GM12878 (cell line): ENCODE results near the gene MIPOL1. TPM values are rescaled to one million over a fixed set of nuclear protein-coding genes. Genes with fewer than 3 reads are reported as not detected.

Source experiments
- ATAC-seq: fragments of 200-7000 bp; cut with Tn5 transposase; 3 replicates; pipeline ENCODE4 v1.9.1; 2020; ENCODE audit warnings: mild to moderate bottlenecking, moderate library complexity
- BruUV-seq: library from RNA; stranded (reverse); fragments of 400-500 nt; replicated peaks from 2 replicates; lab custom pipeline; 2021; lab: Mats Ljungman, UMichigan
- CTCF ChIA-PET: fragments of 300-600 bp; sonication (Branson Sonifier 250); formaldehyde crosslinking; extraction: SDS; loops from one replicate; lab custom pipeline; 2021; ENCODE audit warnings: inconsistent platforms; lab: Yijun Ruan, JAX
- POLR2A ChIA-PET: fragments of 350-600 bp; formaldehyde crosslinking; extraction: SDS; loops from one replicate; lab custom pipeline; 2021; ENCODE audit warnings: inconsistent platforms; lab: Charles Lee
- RAD21 ChIA-PET: fragments of 300-600 bp; sonication (Branson Sonifier 250); formaldehyde crosslinking; loops from one replicate; lab custom pipeline; 2023; ENCODE audit warnings: antibody characterized with exemption; ENCODE audit not compliant: unreplicated experiment; lab: Charles Lee
- SMC1A ChIA-PET: fragments of 300-600 bp; sonication (Branson Sonifier 250); formaldehyde crosslinking; loops from one replicate; lab custom pipeline; 2023; ENCODE audit not compliant: unreplicated experiment, uncharacterized antibody; lab: Charles Lee
- DNase-seq: peaks from one replicate; pipeline ENCODE4 v3.0.0-alpha.2; 2011; ENCODE audit warnings: low read depth, low spot score
- FAIRE-seq: peaks from 3 replicates; lab custom pipeline; 2011; peaks lifted over from hg19 to GRCh38; lab: Jason Lieb, UNC
- H2AFZ ChIP-seq: 2 replicates; pipeline ENCODE4 v1.6.0; 2011; ENCODE audit warnings: low read depth, low read length, control low read depth; ENCODE audit not compliant: control insufficient read depth
- H3K27ac ChIP-seq: 2 replicates; pipeline ENCODE4 v1.5.1; 2011; ENCODE audit warnings: control low read depth; ENCODE audit not compliant: control insufficient read depth, insufficient read depth
- H3K27me3 ChIP-seq, 2 experiments: replicated peaks in 1 of 2; 2 replicates each; pipeline versions ENCODE4 v1.6.0 to v1.6.1; 2011; ENCODE audit warnings: low read length in 1 of 2; ENCODE audit not compliant: control insufficient read depth in 2 of 2, insufficient read depth in 2 of 2
- H3K36me3 ChIP-seq, 2 experiments: 2 replicates each; pipeline ENCODE4 v1.5.1; 2011; ENCODE audit warnings: low read length in 1 of 2; ENCODE audit not compliant: control insufficient read depth in 2 of 2, insufficient read depth in 2 of 2
- H3K4me1 ChIP-seq: 2 replicates; pipeline ENCODE4 v1.6.1; 2011; ENCODE audit warnings: mild to moderate bottlenecking, low read length, moderate library complexity, mixed read lengths; ENCODE audit not compliant: control insufficient read depth, insufficient read depth
- H3K4me2 ChIP-seq: 2 replicates; pipeline ENCODE4 v1.6.0; 2011; ENCODE audit warnings: control low read depth; ENCODE audit not compliant: control insufficient read depth, insufficient read depth
- H3K4me3 ChIP-seq: fragments of 200-600 bp; sonication (generic); 2 replicates; pipeline ENCODE4 v1.5.1; 2016
- H3K79me2 ChIP-seq: 2 replicates; pipeline ENCODE4 v1.6.0; 2011; ENCODE audit warnings: low read length; ENCODE audit not compliant: control insufficient read depth, insufficient read depth
- H3K9ac ChIP-seq: 2 replicates; pipeline ENCODE4 v1.8.0; 2011; ENCODE audit warnings: low read length, control low read depth, mixed read lengths; ENCODE audit not compliant: control insufficient read depth, insufficient read depth
- H3K9me3 ChIP-seq: replicated peaks from 3 replicates; pipeline ENCODE4 v1.5.1; 2011; ENCODE audit warnings: mild to moderate bottlenecking, low read length; ENCODE audit not compliant: control insufficient read depth, insufficient read depth
- H4K20me1 ChIP-seq: 2 replicates; pipeline ENCODE4 v1.6.0; 2011; ENCODE audit not compliant: control insufficient read depth, insufficient read depth
- ASH2L ChIP-seq: fragments of 300-600, 200-600 bp; sonication (generic); IDR thresholded peaks from 2 replicates; pipeline ENCODE4 v1.6.1; 2017; ENCODE audit warnings: low read depth, mild to moderate bottlenecking, borderline replicate concordance
- CBX5 ChIP-seq: sonication (generic); IDR thresholded peaks from 2 replicates; pipeline ENCODE4 v1.6.1; 2016; ENCODE audit warnings: low read depth, moderate library complexity, mild to moderate bottlenecking, inconsistent platforms
- CHD4 ChIP-seq: fragments of 200-600 bp; sonication (generic); IDR thresholded peaks from 2 replicates; pipeline ENCODE4 v1.6.1; 2016; ENCODE audit warnings: mild to moderate bottlenecking
- IKZF2 ChIP-seq, 2 experiments: fragments of 450-650 bp; IDR thresholded peaks; 2 replicates each; pipeline ENCODE4 v1.6.1; 2017; ENCODE audit warnings: mild to moderate bottlenecking in 2 of 2, moderate library complexity in 2 of 2
- JUNB ChIP-seq: IDR thresholded peaks from 2 replicates; pipeline ENCODE4 v1.6.1; 2016; ENCODE audit warnings: antibody characterized with exemption, mild to moderate bottlenecking
- KDM1A ChIP-seq: fragments of 200-600 bp; sonication (generic); IDR thresholded peaks from 2 replicates; pipeline ENCODE4 v1.6.1; 2016; ENCODE audit warnings: borderline replicate concordance
- MTA3 ChIP-seq: IDR thresholded peaks from 2 replicates; pipeline ENCODE4 v1.6.1; 2012; ENCODE audit warnings: low read length, inconsistent platforms, borderline replicate concordance
- NR2C2 ChIP-seq: IDR thresholded peaks from 2 replicates; pipeline ENCODE4 v1.6.1; 2011; ENCODE audit warnings: borderline replicate concordance, low read depth; ENCODE audit not compliant: control insufficient read depth, insufficient read length
- PAX8 ChIP-seq: fragments of 450-650 bp; IDR thresholded peaks from 2 replicates; pipeline ENCODE4 v1.6.1; 2017; ENCODE audit warnings: mild to moderate bottlenecking, moderate library complexity
- REST ChIP-seq: IDR thresholded peaks from 2 replicates; pipeline ENCODE4 v1.6.1; 2012; ENCODE audit warnings: mild to moderate bottlenecking, low read depth, low read length
- RFX5 ChIP-seq: IDR thresholded peaks from 2 replicates; pipeline ENCODE4 v1.6.1; 2011; ENCODE audit warnings: low read depth, low read length, improper control_type of control experiment
- SIN3A ChIP-seq: IDR thresholded peaks from 2 replicates; pipeline ENCODE4 v1.6.1; 2012; ENCODE audit warnings: low read depth, low read length, improper control_type of control experiment
- TBL1XR1 ChIP-seq: IDR thresholded peaks from 2 replicates; pipeline ENCODE4 v1.6.1; 2012; ENCODE audit warnings: low read depth, low read length, improper control_type of control experiment
- TCF3 ChIP-seq: IDR thresholded peaks from 2 replicates; pipeline ENCODE4 v1.6.1; 2012; ENCODE audit warnings: low read depth, mild to moderate bottlenecking, low read length, borderline replicate concordance; ENCODE audit not compliant: insufficient read depth
- ZNF592 ChIP-seq: fragments of 450-650 bp; IDR thresholded peaks from 2 replicates; pipeline ENCODE4 v1.6.1; 2017; ENCODE audit warnings: mild to moderate bottlenecking, moderate library complexity
- WGBS: methylation state at CpG from one replicate; pipeline ENCODE4 v1.1.6; 2016; ENCODE audit warnings: low lambda C conversion rate; ENCODE audit not compliant: insufficient replicate concordance, insufficient coverage; ENCODE audit errors: missing lambda C conversion rate; 5-methylcytosine and 5-hydroxymethylcytosine counted together
- in situ Hi-C: fragments of 300-500 bp; cut with MboI; formaldehyde crosslinking; loops from 9 replicates; pipeline ENCODE4 v1.14.3; 2018; ENCODE audit warnings: mixed read lengths
- intact Hi-C: fragments of 100-400 bp; cut with micrococcal nuclease; formaldehyde crosslinking; loops from one replicate; pipeline ENCODE4 v1.14.2; 2022; ENCODE audit not compliant: unreplicated experiment
- polyA plus RNA-seq, 11 experiments: library from polyadenylated mRNA; depleted of rRNA in 4 of 11; unstranded in 6 of 11; stranded (reverse) in 5 of 11; fragments of >200 nt; fragmentation: Nextera tagmentation in 4 of 11; fragmentation: Illumina TruSeq in 1 of 11; extraction: Ambion mirVana in 4 of 11; extraction: Trizol in 1 of 11; gene quantifications; 1 replicate in 1 of 11; 2 replicates in 10 of 11; pipeline versions ENCODE4 v1.2.1 to v1.2.3, GENCODE V29; 2011 to 2016; ENCODE audit warnings: inconsistent platforms in 2 of 11, missing spikeins in 2 of 11, low read depth in 1 of 11
- total RNA-seq, 4 experiments: library from RNA; depleted of rRNA in 3 of 4; stranded (reverse); fragments of >200 nt in 3 of 4; fragmentation: Illumina TruSeq in 1 of 4; extraction: Trizol in 1 of 4; gene quantifications; 2 replicates each; pipeline versions ENCODE4 v1.2.1 to v1.2.3, GENCODE V29; 2013 to 2021

MIPOL1 gene
- total and polyA plus RNA-seq, 10 of the 15 experiments (the other 5 are each of a cell fraction or from before 2014, with no cell fraction given), result 0.06 TPM; not detected in 9

- POLR2A ChIA-PET, result no interaction called here
- WGBS, result 53% methylated on average over 38 of the region's 45 CpGs
- Histone ChIP-seq H4K20me1 (no peaks in the 10 kb centered on the region), H3K9me3 (no peaks in the 10 kb centered on the region; the same call in 2 of the 3 replicates), H3K9ac (no peak overlapping the region), H3K36me3 (no peaks in the 10 kb centered on the region), H3K27ac (no peak overlapping the region), H3K4me2 (no peak overlapping the region), H2AFZ (no peak overlapping the region), H3K27me3 (no peaks in the 10 kb centered on the region; a peak in 1 of 4 replicates), H3K4me3 (no peak overlapping the region), H3K4me1 (no peaks in the 10 kb centered on the region), H3K79me2 (no peaks in the 10 kb centered on the region)
- no peak for ATAC-seq
- intact Hi-C loops, result no loop called here
- no peak for DNase-seq
- TF ChIP-seq JUNB (no peak), PAX8 (no peak), ASH2L (no peak), CHD4 (no peak), REST (no peak), TBL1XR1 (no peak), RFX5 (no peak), NR2C2 (no peak), KDM1A (no peak), SIN3A (no peak), MTA3 (no peak), CBX5 (no peak), IKZF2 (IDR thresholded peaks at IDR 0.05) (no peak), TCF3 (no peak), ZNF592 (no peak)
- CTCF ChIA-PET, result no interaction called here
- FAIRE-seq, result no peak
- RAD21 ChIA-PET, result no interaction called here
- no TSS peak for BruUV-seq
- in situ Hi-C loops, result no loop called here
- SMC1A ChIA-PET, result no interaction called here
These were observed 393.7 kb downstream of the MIPOL1 start for GRCh38 chr14:37591311-37591940.
